K562 treated with DMSO at 1 percent for 12 hours (cell line): ENCODE data around the gene SLC2A4. TPM values are rescaled to one million over a fixed set of nuclear protein-coding genes. Genes with fewer than 3 reads are reported as not detected.

Source experiments
- total RNA-seq: library from RNA; unstranded; fragments of 300-600 nt; gene quantifications from 2 replicates; pipeline ENCODE4 v1.2.3, GENCODE V29; 2022; ENCODE audit not compliant: insufficient read depth

The SLC2A4 gene
- not detected in 2 replicates for total RNA-seq

DNA sequence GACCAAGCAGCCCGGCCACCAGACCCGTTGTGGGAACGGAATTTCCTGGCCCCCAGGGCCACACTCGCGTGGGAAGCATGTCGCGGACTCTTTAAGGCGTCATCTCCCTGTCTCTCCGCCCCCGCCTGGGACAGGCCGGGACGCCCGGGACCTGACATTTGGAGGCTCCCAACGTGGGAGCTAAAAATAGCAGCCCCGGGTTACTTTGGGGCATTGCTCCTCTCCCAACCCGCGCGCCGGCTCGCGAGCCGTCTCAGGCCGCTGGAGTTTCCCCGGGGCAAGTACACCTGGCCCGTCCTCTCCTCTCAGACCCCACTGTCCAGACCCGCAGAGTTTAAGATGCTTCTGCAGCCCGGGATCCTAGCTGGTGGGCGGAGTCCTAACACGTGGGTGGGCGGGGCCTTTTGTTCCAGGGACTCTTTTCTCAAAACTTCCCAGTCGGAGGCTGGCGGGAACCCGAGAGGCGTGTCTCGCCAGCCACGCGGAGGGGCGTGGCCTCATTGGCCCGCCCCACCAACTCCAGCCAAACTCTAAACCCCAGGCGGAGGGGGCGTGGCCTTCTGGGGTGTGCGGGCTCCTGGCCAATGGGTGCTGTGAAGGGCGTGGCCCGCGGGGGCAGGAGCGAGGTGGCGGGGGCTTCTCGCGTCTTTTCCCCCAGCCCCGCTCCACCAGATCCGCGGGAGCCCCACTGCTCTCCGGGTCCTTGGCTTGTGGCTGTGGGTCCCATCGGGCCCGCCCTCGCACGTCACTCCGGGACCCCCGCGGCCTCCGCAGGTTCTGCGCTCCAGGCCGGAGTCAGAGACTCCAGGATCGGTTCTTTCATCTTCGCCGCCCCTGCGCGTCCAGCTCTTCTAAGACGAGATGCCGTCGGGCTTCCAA is at the start of gene SLC2A4:
SLC2A4 (plus strand) TSS at position 645 of the 879 bp plus-strand sequence; CDS start at position 862, 217 bp downstream.

DNA sequence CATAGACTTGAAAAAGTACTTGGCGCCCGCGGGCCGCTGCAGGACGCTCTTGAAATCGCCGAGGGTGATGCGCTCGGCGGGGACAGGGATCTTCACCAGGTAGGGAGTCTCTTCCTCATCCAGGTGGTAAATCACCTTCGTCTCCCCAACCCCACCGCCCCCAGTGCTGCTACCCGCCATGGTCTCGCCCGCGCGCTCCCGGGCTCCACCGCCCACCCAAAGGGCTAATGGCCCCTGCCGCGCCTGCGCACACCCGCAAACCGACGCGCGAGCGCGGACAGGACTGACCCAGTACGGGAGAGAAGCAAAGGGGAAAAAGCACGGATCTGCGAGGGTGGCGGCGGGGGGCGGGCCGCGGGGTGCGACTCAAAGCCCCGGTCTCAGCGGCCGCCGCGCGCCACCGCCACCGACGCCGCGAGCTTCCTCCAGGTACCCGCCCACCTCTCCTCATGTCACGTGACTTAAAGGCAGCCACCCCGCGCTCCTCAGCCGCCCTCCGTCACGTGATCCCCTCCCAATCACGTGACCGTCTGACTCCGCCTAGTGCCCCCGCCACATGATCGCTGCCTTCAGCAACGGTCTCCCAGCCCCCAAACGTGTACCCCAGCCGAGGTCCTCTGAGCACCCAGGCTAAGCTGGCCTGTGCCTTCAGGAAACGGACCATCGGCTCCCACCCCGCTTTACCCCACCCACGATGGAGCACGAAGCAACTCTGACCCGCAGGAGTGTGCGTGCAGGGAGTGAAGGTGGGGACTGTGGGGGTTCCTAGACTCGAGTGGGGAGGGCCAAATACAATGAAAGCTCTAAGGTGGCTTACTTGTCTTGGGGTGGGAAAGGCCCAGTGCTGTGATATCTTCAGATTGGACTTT is 47.2 kb upstream of the SLC2A4 start, which contains the start of gene DVL2:
DVL2 (minus strand) TSS at position 435 of the 869 bp plus-strand sequence; CDS start at position 180, 255 bp downstream.

DNA sequence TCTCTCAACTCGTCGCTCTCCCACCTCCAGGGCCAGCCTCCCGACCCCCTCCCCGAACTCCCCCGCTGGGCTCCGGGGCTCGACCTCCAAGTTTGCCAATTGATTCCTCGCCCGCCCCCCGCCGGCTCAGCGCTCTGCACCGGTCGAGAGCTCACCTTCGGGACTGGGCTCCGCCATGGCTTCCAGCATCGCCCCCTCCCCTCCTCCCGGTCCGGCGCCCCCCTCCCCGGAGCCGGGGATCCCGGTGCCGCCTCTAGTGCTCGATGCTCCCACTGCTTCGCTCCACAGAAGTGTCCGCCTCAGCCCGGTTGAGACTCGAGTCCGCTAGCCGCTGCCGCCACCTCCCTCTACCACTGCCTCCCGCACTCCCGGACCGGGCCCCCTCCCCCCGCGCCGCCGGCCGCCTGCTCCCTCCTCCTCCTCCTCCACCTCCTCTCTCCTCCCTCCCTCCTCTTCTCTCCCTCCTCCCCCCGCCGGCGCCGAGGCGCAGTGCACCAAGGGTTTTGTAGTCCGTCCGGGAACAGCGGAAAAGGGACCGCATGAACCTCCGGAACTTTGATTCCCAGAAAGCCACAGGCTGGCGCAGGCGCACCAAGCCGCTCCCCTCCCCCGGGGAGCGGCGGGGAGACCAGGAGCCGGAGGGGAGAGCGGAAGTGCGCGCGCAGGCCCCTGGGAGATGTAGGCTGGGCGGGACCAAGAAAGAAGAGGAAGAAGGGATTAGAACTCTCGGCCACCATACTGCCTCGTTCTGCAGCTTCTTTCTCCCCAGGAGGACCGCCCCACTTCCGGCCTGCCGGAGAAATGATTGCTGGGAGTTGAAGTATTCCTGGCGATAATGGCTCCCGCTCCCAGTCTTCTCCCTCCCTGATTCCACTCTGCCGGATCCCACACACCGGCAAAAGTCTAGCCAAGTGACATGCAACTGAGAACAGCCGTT is 42.2 kb upstream of the SLC2A4 start, which contains the start of gene PHF23:
PHF23 (minus strand) TSS at position 367 of the 937 bp plus-strand sequence; CDS start at position 189, 178 bp downstream.

DNA sequence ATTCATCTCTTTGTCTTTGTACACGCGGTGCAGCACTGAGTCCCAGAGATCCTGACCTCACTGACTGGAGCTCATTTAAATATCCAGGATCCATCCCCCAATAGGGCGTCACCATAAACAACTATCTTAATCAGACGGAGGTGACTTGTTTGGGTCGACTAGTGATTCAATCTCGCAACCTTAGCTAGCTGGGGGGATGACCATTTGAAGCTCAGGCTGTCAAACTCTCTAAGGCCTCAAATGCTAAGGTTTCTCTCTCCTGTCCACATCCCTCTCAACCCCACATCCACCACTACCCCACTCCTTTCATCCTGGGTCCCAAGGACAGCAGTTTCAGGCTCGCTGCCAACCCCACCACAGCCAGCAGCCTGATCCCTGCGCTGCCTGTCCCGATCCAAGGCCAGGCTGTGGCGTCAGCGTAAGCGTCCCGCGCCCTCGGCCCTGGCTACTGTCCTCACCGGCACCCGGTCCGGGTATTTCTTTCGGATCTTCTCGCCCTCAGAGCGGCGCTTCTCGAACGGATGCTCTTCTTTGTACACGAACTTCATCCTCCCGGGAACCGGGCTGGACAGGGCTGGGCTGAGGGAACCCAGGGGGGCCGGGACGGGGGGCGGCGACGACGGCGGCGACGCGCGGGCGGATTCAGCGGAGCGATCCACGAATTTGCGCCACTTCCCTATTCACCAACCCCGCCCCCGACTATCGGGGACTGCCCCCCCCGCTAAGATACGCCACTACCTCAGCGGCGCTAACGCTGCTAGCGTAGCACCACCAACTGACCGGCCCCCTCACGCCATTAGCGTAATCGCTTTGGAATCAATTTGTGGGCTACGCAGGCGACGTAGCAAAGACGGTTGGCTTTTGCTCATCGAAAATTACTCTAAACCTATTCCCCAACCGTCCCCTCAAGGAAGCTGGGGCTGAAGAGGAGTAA is 39.5 kb upstream of the SLC2A4 start, which contains the start of gene GABARAP:
GABARAP (minus strand) TSS at position 667 of the 934 bp plus-strand sequence; CDS start at position 548, 119 bp downstream.

DNA sequence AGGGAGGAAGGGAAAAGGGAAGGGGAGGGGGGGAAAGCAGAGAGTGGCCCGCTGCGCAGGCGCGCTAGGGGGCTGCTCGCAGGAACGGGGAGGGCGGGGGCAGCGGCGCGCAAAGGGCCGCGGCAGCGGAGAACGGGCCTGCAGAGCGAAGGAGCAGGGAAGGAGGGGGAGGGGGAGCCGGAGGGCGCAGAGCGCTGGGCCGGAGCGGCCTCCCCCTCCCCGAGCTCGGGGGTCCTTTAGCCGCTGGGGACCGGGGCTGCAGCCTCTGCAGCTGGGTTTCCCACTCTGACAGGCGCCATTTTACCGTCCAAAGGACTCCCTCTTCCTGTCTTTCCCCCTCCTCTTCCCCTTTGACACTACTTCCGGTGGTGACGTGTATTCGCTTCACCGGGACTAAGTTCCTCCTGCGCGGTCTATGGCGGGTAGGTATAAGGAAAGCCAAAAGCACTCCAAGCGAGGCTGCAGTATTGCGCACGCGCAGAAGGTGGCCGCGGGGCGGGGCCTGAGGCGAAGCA is 29.8 kb upstream of the SLC2A4 start, which contains the start of gene CTDNEP1:
CTDNEP1 (minus strand) TSS at position 74 of the 515 bp plus-strand sequence. CDS start 438 bp downstream, outside the sequence.

DNA sequence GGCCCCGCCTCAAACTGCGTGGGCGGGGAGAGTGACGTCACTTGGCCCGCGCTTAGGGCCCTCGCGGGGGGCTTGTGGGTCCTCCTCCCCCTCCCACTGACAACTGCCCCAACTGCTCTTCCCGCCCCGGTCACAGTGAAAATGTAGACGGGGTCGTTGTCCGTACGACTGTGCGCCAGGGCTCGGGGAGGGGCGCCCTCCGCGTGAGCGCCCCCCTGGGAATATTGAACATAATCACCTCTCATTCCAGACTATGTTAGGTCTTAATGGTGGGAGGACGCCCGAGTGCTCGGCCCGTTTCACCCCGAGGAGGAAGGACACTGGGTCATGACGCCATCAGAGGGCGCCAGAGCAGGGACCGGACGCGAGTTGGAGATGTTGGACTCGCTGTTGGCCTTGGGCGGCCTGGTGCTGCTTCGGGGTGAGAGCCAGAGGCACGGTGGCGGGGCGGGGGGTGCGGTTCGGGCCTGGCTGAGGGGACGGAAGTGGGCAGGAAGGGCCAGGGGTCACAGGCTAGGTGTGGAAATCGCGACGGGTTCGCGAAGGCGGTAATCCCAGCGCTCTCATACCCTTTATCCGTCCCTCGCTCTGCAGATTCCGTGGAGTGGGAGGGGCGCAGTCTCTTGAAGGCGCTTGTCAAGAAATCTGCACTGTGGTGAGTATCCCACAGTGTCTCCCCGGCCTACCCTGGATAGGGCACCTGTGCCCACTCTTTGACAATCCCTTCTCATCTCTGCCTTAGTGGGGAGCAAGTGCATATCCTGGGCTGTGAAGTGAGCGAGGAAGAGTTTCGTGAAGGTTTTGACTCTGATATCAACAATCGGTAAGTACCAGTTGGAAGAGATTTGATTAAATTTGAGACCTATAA is 29.1 kb upstream of the SLC2A4 start, which contains the start of gene ELP5:
ELP5 (plus strand) TSS at position 40 of the 868 bp plus-strand sequence; CDS start at position 376, 336 bp downstream.

DNA sequence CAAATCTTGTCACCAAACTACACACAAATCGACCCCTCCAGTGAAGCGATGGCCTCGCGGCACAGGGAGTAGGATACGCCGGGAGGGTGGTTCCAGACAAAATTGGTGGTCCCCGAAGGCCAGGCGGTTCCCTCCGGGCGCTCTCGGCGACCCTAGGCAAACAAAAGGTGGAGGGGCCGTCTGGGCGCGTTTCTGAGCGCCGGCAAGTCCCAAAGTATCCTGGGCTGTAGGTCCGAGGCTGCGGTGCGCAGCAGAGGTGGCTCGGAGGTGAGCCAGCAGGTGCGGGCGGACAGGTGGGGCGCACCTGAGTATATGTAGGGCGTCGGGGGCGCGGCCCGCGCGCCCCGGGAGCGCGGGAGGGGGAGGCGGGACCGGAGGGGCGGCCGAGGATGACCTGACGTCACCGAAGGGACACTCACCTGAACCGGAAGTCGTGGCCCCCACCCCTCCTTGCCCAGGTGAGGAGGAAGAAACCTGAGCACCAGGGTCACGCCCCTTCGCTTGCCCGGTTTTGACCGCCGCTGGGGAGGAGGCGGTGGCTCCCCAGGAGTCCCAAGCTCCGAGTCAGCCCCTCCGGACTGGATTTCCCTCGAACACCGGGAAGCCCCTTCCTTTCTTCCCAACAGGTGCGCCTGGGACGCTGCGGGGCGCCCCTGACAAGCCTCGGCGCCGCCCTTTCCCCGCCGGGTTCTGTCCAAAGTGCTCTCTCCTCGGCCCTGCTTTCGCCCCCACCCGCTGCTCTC is 19.2 kb upstream of the SLC2A4 start, which contains the start of gene CLDN7:
CLDN7 (minus strand) TSS at position 287 of the 743 bp plus-strand sequence. CDS start 435 bp downstream, outside the sequence.

DNA sequence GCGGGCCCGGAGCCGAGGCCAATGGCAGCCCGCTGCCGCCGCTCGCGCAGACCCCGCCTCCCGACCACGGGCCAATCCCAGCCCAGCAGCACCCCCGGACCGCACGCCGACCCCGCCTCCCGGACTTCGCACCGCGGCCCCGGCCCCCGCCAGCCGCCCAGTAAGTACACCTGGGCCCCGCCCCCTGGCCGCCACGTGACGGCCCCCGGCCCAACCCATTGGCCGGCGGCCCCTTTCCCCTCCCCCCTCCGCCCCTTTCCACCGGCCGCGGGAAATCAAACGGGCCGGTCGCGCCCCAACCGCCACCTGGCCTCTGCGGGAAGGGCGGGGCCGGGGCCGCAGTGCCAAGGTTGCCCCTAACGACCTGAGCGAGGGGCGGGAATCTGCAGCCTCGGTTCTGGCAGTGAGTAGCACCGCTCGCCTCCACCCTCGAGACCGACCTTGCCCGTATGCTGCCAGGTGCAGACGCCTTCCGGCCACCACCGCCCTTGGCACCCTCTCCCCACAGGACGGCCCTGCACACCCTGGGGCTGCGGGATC is 13.2 kb downstream of the SLC2A4 start, which contains the start of gene YBX2:
YBX2 (minus strand) TSS at position 26 of the 540 bp plus-strand sequence. CDS start 139 bp downstream, outside the sequence.

DNA sequence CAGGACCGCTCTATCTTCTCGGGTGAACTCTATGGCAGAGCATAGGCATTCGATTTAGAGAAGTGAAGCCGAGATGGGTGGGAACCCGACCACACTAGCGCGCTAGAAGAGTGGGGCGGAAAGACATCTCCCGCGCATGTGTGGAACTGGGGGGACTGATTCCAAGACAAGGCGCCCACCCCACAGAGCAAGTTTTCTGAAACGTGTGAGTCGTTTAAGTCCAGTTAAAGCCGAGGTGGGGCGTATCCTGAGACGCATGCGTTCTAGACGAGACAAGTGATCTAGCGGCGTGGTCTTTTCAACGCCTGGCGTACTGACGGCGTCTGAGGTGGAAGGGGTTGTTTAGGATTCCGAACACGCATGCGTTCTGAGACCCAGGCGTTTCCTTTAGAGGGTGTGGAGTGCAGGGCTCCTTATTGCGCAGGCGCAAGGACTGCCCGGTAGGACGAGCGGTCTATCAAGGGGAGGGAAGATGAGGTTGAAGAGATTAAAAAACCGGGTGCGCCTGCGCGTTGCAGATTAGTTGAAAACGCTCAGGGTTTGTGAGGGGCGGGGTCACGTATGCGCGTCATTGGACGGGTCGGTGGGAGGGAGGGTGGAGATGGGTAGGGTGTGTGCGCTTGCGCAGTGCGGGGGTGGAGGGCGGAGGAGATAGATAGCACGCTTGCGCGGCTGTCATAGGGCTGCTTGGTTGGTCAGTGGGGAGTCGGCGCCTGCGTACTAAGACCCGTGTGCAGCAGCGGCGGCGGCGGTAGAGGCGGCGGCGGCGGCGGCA is 25.6 kb downstream of the SLC2A4 start, which contains the start of gene EIF5A:
EIF5A (plus strand) TSS at position 718 of the 775 bp plus-strand sequence. CDS start 2,008 bp downstream, outside the sequence.

DNA sequence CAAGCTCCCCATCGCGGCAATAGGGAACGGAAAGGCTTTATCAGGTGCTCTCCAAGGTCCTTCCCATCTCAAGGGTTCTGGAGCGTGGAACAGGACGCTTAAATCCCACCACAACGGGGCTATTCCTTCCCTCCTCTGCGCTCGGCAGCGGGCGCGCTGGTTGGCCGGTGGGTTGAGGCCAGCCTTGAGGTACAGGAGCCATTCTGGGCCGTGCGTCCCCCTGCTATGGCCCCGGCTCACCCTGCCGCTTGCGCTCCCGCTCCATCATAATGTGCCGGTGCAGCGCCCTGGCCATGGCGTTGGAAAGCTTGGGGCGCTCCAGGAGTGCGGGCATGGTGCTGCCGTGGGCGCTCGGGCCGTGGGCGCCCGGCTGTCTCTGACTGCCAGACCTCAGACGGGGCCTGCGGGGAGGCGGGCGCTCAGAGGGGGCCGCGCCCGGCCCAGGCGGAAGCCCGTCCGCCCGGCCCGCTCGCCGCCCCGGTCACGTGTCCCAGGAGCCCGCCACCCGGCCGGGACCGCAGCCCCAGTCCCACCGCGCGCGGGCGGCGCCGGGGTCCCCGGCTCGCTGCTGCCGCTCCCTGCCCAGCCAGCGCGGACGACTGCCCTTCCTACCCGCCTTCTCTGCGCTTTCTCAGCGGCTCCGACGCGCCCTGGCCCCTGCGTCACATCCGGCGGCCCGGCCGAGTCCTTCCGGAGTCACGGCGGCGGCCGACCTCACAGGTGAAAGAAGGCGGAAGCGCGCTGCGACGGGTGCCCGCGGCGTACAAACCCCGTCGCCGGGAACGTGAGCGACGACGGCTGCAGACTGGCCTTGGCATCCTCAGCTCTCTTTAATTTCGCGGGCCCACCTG is 33.4 kb downstream of the SLC2A4 start, which contains the start of gene GPS2:
GPS2 (minus strand) TSS at position 642 of the 851 bp plus-strand sequence; CDS start at position 334, 308 bp downstream.

DNA sequence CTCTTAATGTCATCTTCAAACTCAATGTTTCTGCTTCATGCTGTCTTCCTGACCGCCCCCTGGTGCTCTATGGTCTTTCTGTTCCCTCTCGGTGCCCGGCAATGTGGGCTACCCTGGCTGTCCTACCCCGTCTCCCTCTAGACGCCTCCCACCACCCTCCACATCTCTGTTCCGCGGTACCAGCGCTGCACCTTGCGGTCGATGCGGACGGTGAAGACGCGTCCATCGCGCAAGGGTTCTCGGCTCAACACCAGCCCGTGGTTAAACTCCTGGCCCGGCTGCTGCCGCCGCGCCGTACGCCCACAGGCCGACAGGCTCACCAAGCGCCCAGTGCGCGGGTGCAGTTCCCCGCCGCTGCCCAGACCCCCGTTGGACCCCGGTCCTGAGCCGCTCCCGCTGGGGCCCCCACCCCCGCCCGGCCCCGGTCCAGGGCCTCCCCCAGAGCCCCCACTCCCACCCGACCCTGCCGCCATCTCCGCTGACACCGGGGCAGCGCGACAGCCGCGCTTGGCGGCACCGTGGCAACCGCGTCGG is 47.4 kb downstream of the SLC2A4 start, which contains the start of gene NEURL4:
NEURL4 (minus strand) TSS at position 496 of the 534 bp plus-strand sequence; CDS start at position 473, 23 bp downstream.

DNA sequence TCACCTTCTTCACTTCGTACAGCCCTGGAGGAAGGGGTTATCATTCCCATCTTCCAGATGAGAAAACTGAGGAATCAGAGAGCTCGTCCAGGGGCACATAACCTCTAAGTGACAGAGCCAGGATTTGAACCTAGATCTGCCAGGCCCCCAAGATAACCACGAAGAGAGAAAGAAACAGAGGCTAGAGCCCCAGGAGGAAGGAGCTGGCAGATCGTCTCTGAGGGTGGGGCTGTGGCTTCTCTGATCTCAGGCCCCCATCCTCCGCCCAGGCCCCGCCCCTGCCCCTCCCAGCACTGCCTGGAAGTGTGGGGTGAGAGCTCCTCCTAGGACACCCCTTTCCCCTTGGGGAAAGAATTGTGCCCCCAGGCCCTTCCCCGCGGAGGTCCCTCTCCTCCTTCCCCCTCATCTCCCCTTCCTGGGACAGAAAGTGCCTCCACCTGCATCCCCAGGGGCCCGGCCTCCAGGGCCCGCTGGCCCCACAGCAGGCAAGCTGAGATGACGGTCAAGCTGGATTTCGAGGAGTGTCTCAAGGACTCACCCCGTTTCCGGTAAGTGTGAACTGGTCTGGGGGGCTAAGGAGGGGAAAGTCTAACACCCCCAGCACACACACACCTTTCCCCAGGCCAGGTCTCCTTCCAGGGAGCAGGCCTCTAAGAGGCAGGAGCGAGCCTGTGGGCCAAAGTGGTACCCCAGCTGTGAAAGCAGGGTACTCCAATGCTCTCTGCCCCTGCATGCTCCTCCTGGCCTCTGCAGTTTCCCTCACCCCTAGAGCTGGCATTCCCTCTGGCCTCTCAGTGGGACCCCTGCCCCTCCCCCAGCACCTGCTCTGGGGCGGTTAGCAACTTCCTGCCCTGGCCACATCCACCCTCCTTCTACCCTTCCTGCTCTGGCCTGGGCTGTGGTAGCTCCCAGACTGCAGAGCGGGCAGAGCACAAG is 55.0 kb downstream of the SLC2A4 start, which contains the start of gene ACAP1:
ACAP1 (plus strand) TSS at position 290 of the 936 bp plus-strand sequence; CDS start at position 496, 206 bp downstream.

